GM18499 (cell line): ENCODE data around the gene ARHGAP44.

Experiments used
- ATAC-seq: cut with Tn5 transposase; IDR thresholded peaks from one replicate; pipeline ENCODE4 v1.9.1; 2021; ENCODE audit warnings: moderate number of reproducible peaks; ENCODE audit not compliant: insufficient read depth, unreplicated experiment

Gene ARHGAP44

GRCh38 chr17:12990041-12990808, 200.9 kb downstream of the ARHGAP44 start:
- ATAC-seq = no peak

- ATAC-seq = no peak
These were observed 201.6 kb downstream of the ARHGAP44 start for GRCh38 chr17:12990926-12991325.

- ATAC-seq = no peak
These were observed 203.4 kb downstream of the ARHGAP44 start for GRCh38 chr17:12992676-12993075.

- no peak for ATAC-seq
These were observed 204.3 kb downstream of the ARHGAP44 start for GRCh38 chr17:12993631-12994030.

GRCh38 chr17:12994341-12995074, 205.2 kb downstream of the ARHGAP44 start:
- ATAC-seq = no peak

GRCh38 chr17:12995106-12995895, 206.0 kb downstream of the ARHGAP44 start:
- no peak for ATAC-seq

- no peak for ATAC-seq
These were observed 206.6 kb downstream of the ARHGAP44 start for GRCh38 chr17:12995896-12996295.

- no peak for ATAC-seq
These were observed 207.1 kb downstream of the ARHGAP44 start for GRCh38 chr17:12996357-12996756.

- ATAC-seq = no peak
These were observed 207.6 kb downstream of the ARHGAP44 start for GRCh38 chr17:12996941-12997340.

GRCh38 chr17:12998461-12998860, 209.2 kb downstream of the ARHGAP44 start:
- ATAC-seq = no peak

- no peak for ATAC-seq
These were observed 209.6 kb downstream of the ARHGAP44 start for GRCh38 chr17:12998874-12999273.

GRCh38 chr17:13000561-13000960, 211.3 kb downstream of the ARHGAP44 start:
- ATAC-seq = no peak

- ATAC-seq = no peak
These were observed 212.8 kb downstream of the ARHGAP44 start for GRCh38 chr17:13001991-13002615.

GRCh38 chr17:13002761-13003453, 213.6 kb downstream of the ARHGAP44 start:
- no peak for ATAC-seq

- no peak for ATAC-seq
These were observed 214.2 kb downstream of the ARHGAP44 start for GRCh38 chr17:13003454-13003851.

- ATAC-seq = no peak
These were observed 214.6 kb downstream of the ARHGAP44 start for GRCh38 chr17:13003927-13004326.

GRCh38 chr17:13004336-13004735, 215.0 kb downstream of the ARHGAP44 start:
- no peak for ATAC-seq

GRCh38 chr17:13005530-13005929, 216.2 kb downstream of the ARHGAP44 start:
- ATAC-seq = no peak

GRCh38 chr17:13008461-13008860, 219.2 kb downstream of the ARHGAP44 start:
- ATAC-seq = no peak

- ATAC-seq = no peak
These were observed 221.7 kb downstream of the ARHGAP44 start for GRCh38 chr17:13010959-13011358.
